Activated naive CD4-positive, alpha-beta T cell treated with anti-CD3 and anti-CD28 coated beads, Interleukin-2, amount 50 U/mL, for 24 hours (primary cell): ENCODE data around the gene VSTM2B.
A peak's percentile ranks its signal among the peaks of the same experiment; 100 is the strongest.

Experiments used
- H3K27ac Mint-ChIP-seq: one replicate; pipeline ENCODE4 v1.8.0; 2021; ENCODE audit warnings: mild to moderate bottlenecking, mixed read lengths
- H3K27me3 Mint-ChIP-seq: one replicate; pipeline ENCODE4 v1.8.0; 2021; ENCODE audit warnings: mixed read lengths
- H3K36me3 Mint-ChIP-seq: one replicate; pipeline ENCODE4 v1.8.0; 2021; ENCODE audit warnings: mixed read lengths
- H3K4me1 Mint-ChIP-seq: one replicate; pipeline ENCODE4 v1.8.0; 2021; ENCODE audit warnings: mixed read lengths
- H3K4me3 Mint-ChIP-seq: one replicate; pipeline ENCODE4 v1.8.0; 2021; ENCODE audit warnings: mild to moderate bottlenecking, mixed read lengths
- H3K9me3 Mint-ChIP-seq: one replicate; pipeline ENCODE4 v1.8.0; 2021; ENCODE audit warnings: mixed read lengths

VSTM2B gene

DNA sequence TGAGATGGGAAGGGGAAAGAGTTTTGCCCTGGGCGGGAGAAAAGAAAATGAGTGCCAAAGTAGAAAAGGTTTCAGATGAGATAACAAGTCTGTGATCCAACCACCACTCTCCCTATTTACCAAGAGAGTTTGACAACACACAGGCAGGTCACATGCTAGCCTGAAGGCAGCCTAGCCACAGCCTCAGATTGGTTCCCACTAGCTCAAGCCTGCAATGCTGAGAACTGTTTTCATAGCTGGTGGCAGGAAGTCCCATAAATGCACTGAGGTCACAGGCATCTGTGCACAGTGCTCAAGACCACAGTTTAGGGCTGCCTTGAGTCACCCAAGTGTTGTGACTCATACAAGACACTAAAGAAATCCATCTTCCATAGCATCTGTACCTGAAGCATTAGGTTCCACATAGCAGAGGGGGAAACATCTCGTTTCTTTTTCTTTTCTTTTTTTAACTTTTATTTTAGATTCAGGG lies 61.8 kb downstream of the VSTM2B start:
- no peak overlapping the region for H3K4me3 Mint-ChIP-seq
- H3K9me3 Mint-ChIP-seq = peaks cover 13% of the 10 kb centered on the region
- H3K27ac Mint-ChIP-seq = no peak overlapping the region
- H3K27me3 Mint-ChIP-seq = peaks cover 15% of the 10 kb centered on the region
- peaks cover 2% of the 10 kb centered on the region for H3K36me3 Mint-ChIP-seq
- H3K4me1 Mint-ChIP-seq = peaks cover 14% of the 10 kb centered on the region

DNA sequence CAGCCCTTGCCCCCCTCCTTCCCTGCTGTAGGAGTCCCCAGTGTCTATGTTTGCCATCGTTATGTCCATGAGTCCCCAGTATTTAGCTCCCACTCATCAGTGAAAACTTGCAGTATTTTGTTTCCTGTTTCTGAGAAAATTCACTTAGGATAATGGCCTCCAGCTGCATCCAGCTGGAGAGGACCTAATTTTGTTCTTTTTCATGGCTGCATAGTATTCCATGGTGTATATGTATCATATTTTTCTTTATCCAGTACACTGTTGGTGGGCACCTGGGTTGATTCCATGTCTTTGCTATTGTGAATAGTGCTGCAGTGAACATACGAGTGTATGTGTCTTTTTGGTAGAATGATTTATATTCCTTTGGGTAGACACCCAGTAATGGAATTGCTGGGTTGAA lies 62.3 kb downstream of the VSTM2B start:
- Mint-ChIP-seq H3K27me3 (peaks cover 15% of the 10 kb centered on the region), H3K36me3 (peaks cover 2% of the 10 kb centered on the region), H3K9me3 (peaks cover 13% of the 10 kb centered on the region), H3K4me1 (peaks cover 14% of the 10 kb centered on the region), H3K4me3 (no peak overlapping the region), H3K27ac (no peak overlapping the region)

DNA sequence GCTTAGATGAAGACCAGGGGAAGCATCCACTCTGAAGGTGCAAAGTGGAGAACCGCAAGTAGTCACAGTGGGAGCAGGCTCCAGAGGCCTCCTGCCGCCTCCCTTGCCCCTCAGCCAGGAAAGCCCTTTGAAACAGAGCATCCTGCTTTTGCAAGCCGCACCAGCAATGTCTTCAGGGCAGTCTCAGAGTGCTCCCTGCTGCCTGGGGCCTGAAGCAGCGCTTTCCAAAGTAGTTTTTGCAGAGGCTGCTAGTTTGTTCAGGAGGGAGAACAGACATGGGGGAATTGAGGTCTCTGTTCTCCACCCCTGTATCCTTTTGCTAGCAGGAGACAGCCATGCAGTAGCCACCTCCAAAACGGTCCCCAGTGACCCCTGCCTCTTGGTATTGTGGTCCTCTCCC lies 64.5 kb downstream of the VSTM2B start:
- Mint-ChIP-seq H3K27me3 (peaks cover 13% of the 10 kb centered on the region), H3K36me3 (peaks cover 2% of the 10 kb centered on the region), H3K4me3 (no peak overlapping the region), H3K9me3 (peaks cover 13% of the 10 kb centered on the region), H3K27ac (no peak overlapping the region), H3K4me1 (peaks cover 14% of the 10 kb centered on the region)

DNA sequence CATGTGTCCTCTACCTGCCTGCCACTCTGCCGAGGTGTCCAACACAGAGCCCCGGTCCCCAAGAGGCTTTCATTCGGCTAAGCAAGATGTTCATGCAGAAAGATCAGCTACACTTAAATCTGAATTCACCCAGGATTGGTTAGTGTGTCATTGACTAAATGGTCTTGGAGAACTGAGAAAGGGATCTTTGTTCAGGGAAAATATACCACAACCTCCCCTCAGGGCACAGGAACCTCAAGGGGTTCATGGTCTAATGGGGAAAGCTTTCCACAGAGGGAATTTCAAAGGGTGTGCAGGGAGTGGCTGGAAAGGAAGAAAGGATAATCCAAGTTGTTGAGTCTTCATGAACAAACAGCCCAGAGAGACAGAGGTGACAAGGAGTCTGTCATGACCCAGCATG lies 65.9 kb downstream of the VSTM2B start:
- H3K9me3 Mint-ChIP-seq = peaks cover 13% of the 10 kb centered on the region
- H3K4me3 Mint-ChIP-seq = no peak overlapping the region
- peaks cover 2% of the 10 kb centered on the region for H3K36me3 Mint-ChIP-seq
- H3K27ac Mint-ChIP-seq = no peak overlapping the region
- peaks cover 10% of the 10 kb centered on the region for H3K27me3 Mint-ChIP-seq
- peaks cover 13% of the 10 kb centered on the region for H3K4me1 Mint-ChIP-seq

DNA sequence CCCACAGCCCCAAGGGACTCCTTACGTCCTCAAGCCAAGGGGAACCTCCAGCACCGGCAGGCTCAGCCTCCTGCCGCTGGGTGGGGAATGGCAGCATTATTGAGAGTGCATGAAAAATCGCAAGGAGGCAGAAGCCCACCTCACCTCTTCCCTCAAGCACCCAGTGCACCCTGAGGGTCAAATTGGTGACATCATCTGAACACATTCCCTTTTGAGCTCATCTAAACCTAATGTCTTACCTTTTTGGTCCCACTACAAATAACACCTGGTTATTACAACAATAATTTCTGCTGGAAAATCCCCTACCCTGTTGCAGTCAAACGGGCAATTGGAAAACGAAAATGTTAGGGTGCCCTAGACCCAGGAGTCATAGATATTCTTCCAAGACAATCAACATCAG lies 68.1 kb downstream of the VSTM2B start:
- peaks cover 13% of the 10 kb centered on the region for H3K27me3 Mint-ChIP-seq
- no peak overlapping the region for H3K4me3 Mint-ChIP-seq
- H3K9me3 Mint-ChIP-seq = peaks cover 8% of the 10 kb centered on the region
- H3K4me1 Mint-ChIP-seq = peaks cover 3% of the 10 kb centered on the region
- H3K36me3 Mint-ChIP-seq = peaks cover 2% of the 10 kb centered on the region
- no peak overlapping the region for H3K27ac Mint-ChIP-seq

DNA sequence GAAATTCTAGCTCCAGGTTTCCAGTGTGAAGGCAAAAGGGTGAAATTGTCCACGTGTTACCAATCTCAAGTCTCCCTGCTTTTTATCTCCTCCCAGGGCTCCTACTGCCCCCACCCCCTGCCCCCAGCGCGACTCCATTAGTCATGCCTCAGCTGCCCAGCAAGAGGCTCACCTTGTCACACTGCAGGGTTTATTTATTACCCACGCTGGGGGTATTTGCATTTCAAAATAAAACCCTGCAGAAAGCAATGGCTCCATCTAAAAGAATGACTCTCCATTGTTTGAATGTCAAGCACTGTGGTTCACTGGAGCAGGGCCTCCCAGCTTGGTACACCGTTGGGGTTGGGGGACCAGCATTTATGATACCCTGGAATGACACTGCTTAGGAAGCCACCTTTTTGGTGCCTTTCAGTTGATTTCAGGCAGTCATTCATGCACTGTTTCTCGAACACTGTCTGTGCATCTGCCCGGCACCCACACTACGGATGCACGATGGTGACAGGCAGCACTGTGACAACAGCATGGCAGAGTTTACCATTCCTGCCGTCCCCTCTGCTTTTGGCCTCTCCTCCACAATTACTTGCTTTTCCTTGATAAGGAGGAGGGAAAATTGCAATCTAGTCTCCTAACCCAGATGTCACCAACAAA lies 70.4 kb downstream of the VSTM2B start:
- H3K27ac Mint-ChIP-seq = no peak overlapping the region
- H3K4me1 Mint-ChIP-seq = peaks cover 3% of the 10 kb centered on the region
- peaks cover 8% of the 10 kb centered on the region for H3K27me3 Mint-ChIP-seq
- no peaks in the 10 kb centered on the region for H3K9me3 Mint-ChIP-seq
- H3K4me3 Mint-ChIP-seq = no peak overlapping the region
- H3K36me3 Mint-ChIP-seq = no peaks in the 10 kb centered on the region

DNA sequence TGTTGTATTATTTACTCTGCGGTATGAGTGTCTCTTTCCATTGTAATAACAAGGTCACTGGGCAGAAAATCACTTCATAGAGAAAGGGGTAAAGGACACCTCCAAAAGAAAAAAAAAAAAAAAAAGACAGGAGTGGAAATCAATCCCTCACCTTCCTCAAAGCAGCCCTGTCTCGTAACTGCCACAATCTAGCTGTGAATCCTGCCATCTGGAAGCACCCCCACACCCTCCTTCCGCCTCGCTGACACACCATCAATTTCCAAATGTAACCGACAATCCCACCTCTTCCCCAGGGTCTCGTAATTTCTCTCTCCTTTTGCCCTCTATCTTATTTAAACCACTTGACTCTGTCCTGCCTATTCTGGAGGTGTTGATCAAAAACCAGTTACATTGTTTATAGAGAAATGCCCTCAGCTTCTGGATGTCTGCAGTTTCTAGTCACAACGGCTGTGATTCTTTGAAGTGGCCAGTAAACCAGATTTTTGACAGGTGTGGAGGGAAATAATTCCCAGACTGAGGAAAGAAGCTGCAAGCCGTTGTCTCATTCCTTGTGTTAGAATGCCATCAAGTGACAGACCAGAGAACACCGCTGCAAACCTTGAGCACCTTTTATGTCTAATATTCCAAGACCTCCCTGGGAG lies 71.2 kb downstream of the VSTM2B start:
- Mint-ChIP-seq H3K9me3 (no peaks in the 10 kb centered on the region), H3K36me3 (no peaks in the 10 kb centered on the region), H3K27ac (no peak overlapping the region), H3K27me3 (peaks cover 4% of the 10 kb centered on the region), H3K4me3 (no peak overlapping the region), H3K4me1 (peaks cover 3% of the 10 kb centered on the region)

DNA sequence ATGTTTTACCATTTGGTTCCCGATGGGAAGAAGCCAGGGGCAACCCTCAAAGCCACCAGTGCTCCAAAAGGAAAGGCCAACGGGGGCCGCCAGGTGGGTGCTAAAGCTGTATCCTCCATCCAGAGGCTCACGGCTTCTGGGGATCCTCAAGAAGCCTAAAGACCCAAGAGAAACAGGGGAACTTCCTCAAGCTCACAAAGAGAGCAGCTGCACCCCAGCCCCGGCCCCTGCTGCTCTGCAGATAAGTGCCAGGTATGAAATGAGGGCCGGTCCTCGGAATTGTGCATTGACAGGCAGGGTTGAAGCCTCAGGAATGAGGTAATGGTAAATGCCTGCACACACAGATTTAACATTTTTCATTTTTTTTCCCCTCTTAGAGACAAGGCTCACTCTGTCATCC lies 72.2 kb downstream of the VSTM2B start:
- peaks cover 4% of the 10 kb centered on the region for H3K27me3 Mint-ChIP-seq
- no peaks in the 10 kb centered on the region for H3K36me3 Mint-ChIP-seq
- H3K9me3 Mint-ChIP-seq = no peaks in the 10 kb centered on the region
- H3K27ac Mint-ChIP-seq = no peak overlapping the region
- H3K4me1 Mint-ChIP-seq = peaks cover 3% of the 10 kb centered on the region
- no peak overlapping the region for H3K4me3 Mint-ChIP-seq

DNA sequence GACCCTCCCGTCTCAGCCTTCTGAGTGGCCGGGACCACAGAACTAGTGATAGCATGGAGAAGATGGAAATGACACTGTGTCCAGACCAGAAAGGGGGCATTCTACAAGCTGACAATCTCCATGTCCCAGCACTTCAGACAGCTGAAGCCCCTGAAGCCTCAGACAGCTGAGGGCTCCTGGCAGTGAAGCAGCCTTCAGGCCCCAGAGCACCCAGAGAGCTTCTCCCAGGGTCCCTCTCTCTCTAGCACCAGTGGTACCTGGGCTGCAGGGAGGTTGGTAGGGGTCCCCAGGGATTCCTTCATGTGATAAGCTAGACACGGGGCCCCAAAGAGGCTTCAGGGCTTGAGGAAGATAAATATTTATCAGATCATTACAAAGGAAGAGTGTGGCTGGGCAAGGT lies 72.7 kb downstream of the VSTM2B start:
- Mint-ChIP-seq H3K4me1 (peaks cover 3% of the 10 kb centered on the region), H3K9me3 (no peaks in the 10 kb centered on the region), H3K4me3 (no peak overlapping the region), H3K27ac (no peak overlapping the region), H3K36me3 (no peaks in the 10 kb centered on the region), H3K27me3 (peaks cover 4% of the 10 kb centered on the region)

DNA sequence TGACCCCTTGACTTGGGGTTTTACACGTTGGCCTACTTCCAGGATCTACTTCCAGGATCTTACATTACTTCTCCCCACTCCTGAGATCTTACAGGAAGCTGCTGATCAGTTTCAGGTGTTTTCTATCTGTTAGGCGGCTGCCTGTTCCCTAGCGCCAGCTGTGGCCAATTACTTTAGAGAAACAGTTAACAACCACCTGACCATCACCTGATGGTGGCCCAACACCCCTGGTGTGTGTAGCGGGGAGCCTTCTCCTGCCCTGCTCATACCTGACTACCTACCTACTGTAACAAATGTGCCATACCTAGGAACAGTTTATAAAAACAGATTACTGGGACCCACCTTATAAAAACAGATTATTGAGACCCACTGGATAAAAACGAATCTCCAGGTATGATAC lies 77.5 kb downstream of the VSTM2B start:
- Mint-ChIP-seq H3K4me3 (no peak overlapping the region), H3K27ac (peak overlapping the region; percentile 60), H3K27me3 (no peaks in the 10 kb centered on the region), H3K4me1 (peaks cover 8% of the 10 kb centered on the region), H3K9me3 (no peaks in the 10 kb centered on the region), H3K36me3 (no peaks in the 10 kb centered on the region)

DNA sequence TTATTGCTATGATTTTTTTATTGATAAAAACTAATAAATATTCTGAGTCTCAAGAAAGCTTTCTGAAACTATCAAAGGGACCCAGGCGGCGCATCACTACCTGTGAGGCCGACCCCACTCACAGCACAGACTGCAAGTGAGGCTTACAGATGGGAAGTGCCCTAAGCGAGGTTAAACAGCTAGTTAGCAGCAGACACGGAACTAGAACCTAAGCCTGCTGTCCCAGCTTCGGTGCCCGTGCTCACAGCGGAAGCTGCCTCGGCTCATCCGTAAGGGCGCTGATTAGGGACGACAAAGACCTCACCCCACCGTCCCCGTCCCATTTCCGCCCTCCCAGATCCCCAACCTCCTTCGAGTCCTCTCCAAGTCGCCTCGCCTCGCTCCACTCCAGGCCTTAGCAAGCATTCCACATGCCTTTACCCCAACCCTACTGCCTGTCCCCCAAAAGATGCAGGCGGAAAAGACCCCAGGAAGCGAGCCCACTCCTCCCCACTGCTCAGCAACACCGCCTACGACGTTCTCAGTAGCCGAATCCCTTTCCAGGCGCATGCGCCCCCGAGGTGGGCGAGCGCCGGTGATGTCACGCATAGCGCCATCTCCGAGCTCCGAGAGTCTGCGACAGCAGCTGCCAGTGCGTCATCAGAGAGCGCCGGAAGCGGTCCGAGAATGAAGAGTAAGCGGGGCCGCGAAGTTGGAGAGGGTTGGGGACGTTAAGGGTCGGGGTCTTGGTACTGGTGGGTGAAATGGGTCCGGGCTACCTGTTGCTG lies 80.0 kb downstream of the VSTM2B start, which contains the start of gene POP4:
Gene POP4, plus strand, starts transcription at position 631 of the 767 bp plus-strand sequence. Its CDS starts 36 bp downstream, at position 667.
- Mint-ChIP-seq H3K27ac (peak within 1 kb of the TSS; percentile 98), H3K4me3 (peak within 1 kb of the TSS; percentile 96), H3K9me3 (no peaks in the 10 kb centered on the region), H3K4me1 (peaks cover 18% of the 10 kb centered on the region), H3K27me3 (no peaks in the 10 kb centered on the region), H3K36me3 (peaks cover 6% of the 10 kb centered on the region)

DNA sequence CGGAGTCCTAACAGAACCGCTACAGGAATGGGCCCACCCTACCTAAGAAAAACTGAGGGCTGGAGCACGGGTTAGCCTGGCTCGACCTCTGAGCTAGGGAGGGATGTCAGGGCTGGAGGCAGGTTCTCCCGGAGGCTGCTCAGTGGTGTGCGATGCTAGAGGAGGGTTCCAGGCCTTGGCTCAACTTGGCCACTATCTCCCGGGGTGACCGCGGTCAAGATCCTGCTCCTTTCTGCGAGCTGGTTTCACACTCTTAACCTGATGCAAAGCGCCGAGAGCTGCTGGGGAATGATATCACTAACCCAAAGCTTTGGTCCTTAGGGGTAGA lies 80.6 kb downstream of the VSTM2B start:
- Mint-ChIP-seq H3K36me3 (peaks cover 6% of the 10 kb centered on the region), H3K9me3 (no peaks in the 10 kb centered on the region), H3K27me3 (no peaks in the 10 kb centered on the region), H3K4me1 (peaks cover 21% of the 10 kb centered on the region), H3K4me3 (peak overlapping the region; percentile 96), H3K27ac (peak overlapping the region; percentile 98)

DNA sequence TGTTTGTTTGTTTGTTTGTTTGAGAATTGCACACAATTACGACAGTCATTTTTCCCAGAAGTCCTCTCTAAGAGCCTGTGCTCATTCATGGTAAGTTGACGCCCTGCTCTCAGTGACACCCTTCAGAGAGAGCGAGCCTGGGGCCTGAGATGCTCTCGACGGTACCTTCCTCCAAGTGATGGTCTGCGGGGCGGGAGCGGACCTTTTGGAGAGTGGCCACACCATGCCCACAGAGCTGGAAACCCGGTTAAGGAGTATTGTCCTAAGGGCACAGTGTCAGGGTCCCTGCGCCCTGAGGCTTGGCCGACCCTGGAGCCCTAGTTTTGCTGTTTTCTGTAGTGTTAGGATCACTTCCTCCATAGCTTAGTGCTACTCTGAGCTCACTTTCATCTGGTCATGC lies 83.8 kb downstream of the VSTM2B start:
- no peak overlapping the region for H3K4me3 Mint-ChIP-seq

DNA sequence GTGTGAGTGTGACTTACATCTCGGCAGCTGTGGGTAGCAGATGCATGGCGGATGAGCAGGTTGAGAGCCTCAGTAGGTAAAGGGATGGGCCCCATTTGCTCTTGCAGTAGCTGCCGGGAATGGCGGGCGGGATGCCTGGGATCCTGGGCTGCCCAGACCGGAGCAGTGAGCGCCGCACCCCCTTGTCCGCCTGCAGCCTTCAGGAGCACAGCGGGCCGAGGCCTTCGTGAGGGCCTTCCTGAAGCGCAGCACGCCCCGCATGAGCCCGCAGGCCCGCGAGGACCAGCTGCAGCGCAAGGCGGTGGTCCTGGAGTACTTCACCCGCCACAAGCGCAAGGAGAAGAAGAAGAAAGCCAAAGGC lies 84.4 kb downstream of the VSTM2B start:
- Mint-ChIP-seq H3K27ac (no peak overlapping the region), H3K4me3 (no peak overlapping the region), H3K27me3 (no peaks in the 10 kb centered on the region), H3K36me3 (peaks cover 14% of the 10 kb centered on the region), H3K9me3 (no peaks in the 10 kb centered on the region), H3K4me1 (peaks cover 26% of the 10 kb centered on the region)

More for the DNA sequence above, 83.8 kb downstream of the VSTM2B start:
- Mint-ChIP-seq H3K4me1 (peaks cover 26% of the 10 kb centered on the region), H3K36me3 (peaks cover 12% of the 10 kb centered on the region), H3K27ac (no peak overlapping the region), H3K27me3 (no peaks in the 10 kb centered on the region), H3K9me3 (no peaks in the 10 kb centered on the region)

DNA sequence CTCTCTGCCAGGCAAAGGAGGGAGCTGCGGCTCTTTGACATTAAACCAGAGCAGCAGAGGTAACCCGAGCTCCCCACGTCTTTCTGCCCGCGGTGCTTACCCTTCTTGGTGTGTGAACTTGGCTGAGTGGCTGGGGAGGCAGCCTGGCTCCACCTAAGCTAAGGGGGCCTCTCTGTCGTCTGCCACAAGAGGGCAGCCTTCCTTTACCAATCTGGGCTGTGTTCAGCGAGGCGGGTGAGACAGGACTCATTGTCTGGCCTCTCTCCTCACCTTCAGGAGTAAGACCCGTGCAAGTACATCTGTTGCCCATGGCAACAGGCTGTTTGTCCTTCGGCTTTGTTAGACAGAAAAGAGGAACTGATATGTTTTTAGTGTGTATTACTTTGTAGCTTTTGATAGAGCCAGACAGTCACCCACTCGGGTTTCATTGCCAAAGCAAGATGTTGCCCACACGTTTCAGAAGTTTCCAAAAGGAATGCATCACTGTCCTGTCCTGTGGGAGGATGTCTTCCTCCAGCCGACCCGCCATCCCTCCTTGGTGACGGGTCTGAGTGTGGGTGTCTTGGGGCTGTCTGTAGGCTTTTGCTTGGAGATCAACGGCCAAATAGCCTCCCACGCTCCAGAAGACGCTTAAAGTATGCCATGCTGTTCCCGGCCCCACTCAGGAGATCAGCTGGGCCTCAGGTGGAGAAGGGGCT lies 84.9 kb downstream of the VSTM2B start:
- Mint-ChIP-seq H3K27me3 (no peaks in the 10 kb centered on the region), H3K4me1 (peaks cover 26% of the 10 kb centered on the region), H3K4me3 (peak overlapping the region; percentile 7), H3K36me3 (peaks cover 14% of the 10 kb centered on the region), H3K27ac (peak overlapping the region; percentile 35), H3K9me3 (no peaks in the 10 kb centered on the region)
